Endodermal cell (in vitro differentiated cells): ENCODE measurements around the gene TRIM46. TPM values are rescaled to one million over a fixed set of nuclear protein-coding genes. Genes with fewer than 3 reads are reported as not detected.

ENCODE experiments used
- DNase-seq: peaks from one replicate; pipeline ENCODE4 v3.0.0-alpha.2; 2017
- H3K27ac ChIP-seq: 2 replicates; pipeline ENCODE4 v1.5.1; 2013; ENCODE audit warnings: mild to moderate bottlenecking, low read depth, low read length, moderate library complexity
- H3K27me3 ChIP-seq: 2 replicates; pipeline ENCODE4 v1.6.1; 2013; ENCODE audit warnings: mild to moderate bottlenecking, low read length, moderate library complexity; ENCODE audit not compliant: insufficient read depth, control insufficient read depth, poor library complexity, severe bottlenecking
- H3K36me3 ChIP-seq: 2 replicates; pipeline ENCODE4 v1.7.0; 2013; ENCODE audit warnings: mild to moderate bottlenecking, low read length, moderate library complexity; ENCODE audit not compliant: control insufficient read depth, insufficient read depth
- H3K4me1 ChIP-seq: one replicate; pipeline ENCODE4 v1.7.0; 2013; ENCODE audit warnings: low read length; ENCODE audit not compliant: control insufficient read depth, insufficient read depth
- H3K4me3 ChIP-seq: 2 replicates; pipeline ENCODE4 v1.5.1; 2013; ENCODE audit warnings: mild to moderate bottlenecking, low read length, moderate library complexity
- H3K9ac ChIP-seq: 2 replicates; pipeline ENCODE4 v1.6.1; 2013; ENCODE audit warnings: mild to moderate bottlenecking, low read length, moderate library complexity; ENCODE audit not compliant: poor library complexity, severe bottlenecking; ENCODE audit errors: extremely low read depth
- H3K9me3 ChIP-seq: 2 replicates; pipeline ENCODE4 v1.6.1; 2013; ENCODE audit warnings: mild to moderate bottlenecking, low read length, moderate library complexity; ENCODE audit not compliant: control insufficient read depth
- H3K27ac Mint-ChIP-seq: 2 replicates; pipeline ENCODE4 v1.8.0; 2020; ENCODE audit warnings: mixed read lengths
- H3K27me3 Mint-ChIP-seq: 2 replicates; pipeline ENCODE4 v1.8.0; 2021; ENCODE audit warnings: mild to moderate bottlenecking, mixed read lengths; ENCODE audit not compliant: insufficient read depth
- H3K36me3 Mint-ChIP-seq: 2 replicates; pipeline ENCODE4 v1.8.0; 2020; ENCODE audit warnings: low read depth, mixed read lengths
- H3K4me1 Mint-ChIP-seq: 2 replicates; pipeline ENCODE4 v1.8.0; 2020; ENCODE audit warnings: mixed read lengths
- H3K4me3 Mint-ChIP-seq: 2 replicates; pipeline ENCODE4 v1.8.0; 2020; ENCODE audit warnings: mild to moderate bottlenecking, moderate library complexity, mixed read lengths
- H3K9me3 Mint-ChIP-seq: 2 replicates; pipeline ENCODE4 v1.8.0; 2020; ENCODE audit warnings: mild to moderate bottlenecking, mixed read lengths
- CTCF ChIP-seq: fragments of 200-600 bp; sonication (generic); conservative IDR thresholded peaks from 2 replicates; pipeline ENCODE4 v1.5.0; 2021; ENCODE audit warnings: antibody characterized with exemption, mild to moderate bottlenecking
- WGBS, 2 experiments: methylation state at CpG; one replicate each; pipeline versions ENCODE4 v1.1.5 to v1.1.7; 2013; ENCODE audit warnings: missing lambda C conversion rate in 2 of 2, mixed read lengths in 1 of 2; ENCODE audit not compliant: insufficient coverage in 1 of 2, insufficient read length in 1 of 2; 5-methylcytosine and 5-hydroxymethylcytosine counted together
- total RNA-seq, 2 donors: library from RNA; stranded (reverse); fragmentation: NEBNext Ultra II Directional in 1 of 2; extraction: Animal tissue kit (Norgen Biotek cat#: 25700) in 1 of 2; gene quantifications; 2 replicates in 1 of 2; 3 replicates in 1 of 2; pipeline ENCODE4 v1.2.1, GENCODE V29; 2021

The TRIM46 gene
- total RNA-seq, 2 donors from 2014 or later = 5.1 to 7.1 TPM

GRCh38 chr1:155139895-155140629, 33.6 kb upstream of the TRIM46 start, which contains the start of gene DPM3:
Gene DPM3 (minus strand): TSS chr1:155140531. CDS start chr1:155140240, 291 bp downstream.
- WGBS, 2 experiments = 0 to 1% methylated on average over 25 to 42 of the region's 42 CpGs
- peak within 1 kb of the TSS; percentile 68 for H3K9ac ChIP-seq
- Mint-ChIP-seq H3K27ac (peak within 1 kb of the TSS; percentile 94), H3K4me1 (peaks cover 7% of the 10 kb centered on the region), H3K9me3 (no peaks in the 10 kb centered on the region), H3K4me3 (peak within 1 kb of the TSS; percentile 99), H3K36me3 (peaks cover 13% of the 10 kb centered on the region), H3K27me3 (peaks cover 32% of the 10 kb centered on the region)
- H3K27me3 ChIP-seq = peaks cover 8% of the 10 kb centered on the region
- peaks cover 12% of the 10 kb centered on the region for H3K36me3 ChIP-seq
- DNase-seq = peak; percentile 93
- no peak for TF ChIP-seq CTCF
- no peaks in the 10 kb centered on the region for H3K9me3 ChIP-seq
- H3K4me3 ChIP-seq = peak within 1 kb of the TSS; percentile 97
- H3K4me1 ChIP-seq = peaks cover 4% of the 10 kb centered on the region
- H3K27ac ChIP-seq = peak within 1 kb of the TSS; percentile 12

GRCh38 chr1:155140630-155140953, 33.1 kb upstream of the TRIM46 start:
- peak overlapping the region; percentile 94 for H3K27ac Mint-ChIP-seq
- DNase-seq = no peak
- 10 to 19% methylated on average over 3 to 11 of the region's 11 CpGs for WGBS, 2 experiments
- H3K4me3 Mint-ChIP-seq = peak overlapping the region; percentile 99
- Histone ChIP-seq H3K4me1 (peaks cover 4% of the 10 kb centered on the region), H3K9me3 (no peaks in the 10 kb centered on the region), H3K27me3 (peaks cover 8% of the 10 kb centered on the region), H3K27ac (no peak overlapping the region), H3K36me3 (peaks cover 12% of the 10 kb centered on the region), H3K4me3 (peak overlapping the region; percentile 97), H3K9ac (no peak overlapping the region)
- peaks cover 6% of the 10 kb centered on the region for H3K4me1 Mint-ChIP-seq
- H3K27me3 Mint-ChIP-seq = peaks cover 35% of the 10 kb centered on the region
- H3K36me3 Mint-ChIP-seq = peaks cover 13% of the 10 kb centered on the region
- TF ChIP-seq CTCF = no peak
- H3K9me3 Mint-ChIP-seq = no peaks in the 10 kb centered on the region

- Mint-ChIP-seq H3K36me3 (peaks cover 13% of the 10 kb centered on the region), H3K4me3 (no peak overlapping the region), H3K27me3 (peaks cover 41% of the 10 kb centered on the region), H3K27ac (no peak overlapping the region), H3K4me1 (peaks cover 4% of the 10 kb centered on the region), H3K9me3 (no peaks in the 10 kb centered on the region)
- Histone ChIP-seq H3K36me3 (peaks cover 12% of the 10 kb centered on the region), H3K9ac (no peak overlapping the region), H3K27ac (no peak overlapping the region), H3K4me3 (no peak overlapping the region), H3K4me1 (peaks cover 3% of the 10 kb centered on the region), H3K9me3 (no peaks in the 10 kb centered on the region), H3K27me3 (peaks cover 8% of the 10 kb centered on the region)
- no peak for TF ChIP-seq CTCF
- 85 to 94% methylated on average over 6 to 7 of the region's 7 CpGs for WGBS, 2 experiments
- DNase-seq = no peak
These were observed 31.9 kb upstream of the TRIM46 start for GRCh38 chr1:155141749-155142148.
